DMS53 treated with DMSO at 0.1 percent for 48 hours (cell line): ENCODE results near the gene RC3H1.

Experiments used
- DNase-seq: peaks from one replicate; lab custom pipeline; 2025; ENCODE audit not compliant: unreplicated experiment; lab: John Stamatoyannopoulos, UW

Gene RC3H1

GRCh38 chr1:173886746-173887611, 135.2 kb downstream of the RC3H1 start:
- DNase-seq, result no peak

GRCh38 chr1:173884701-173885100, 137.5 kb downstream of the RC3H1 start:
- no peak for DNase-seq
